ENCODE data around the gene LRMDA. TPM values are rescaled to one million over a fixed set of nuclear protein-coding genes. Genes with fewer than 3 reads are reported as not detected.
A peak's percentile ranks its signal among the peaks of the same experiment; 100 is the strongest.

The LRMDA gene
- total RNA-seq, 2 donors from 2014 or later = 12.2 to 25.4 TPM

DNA sequence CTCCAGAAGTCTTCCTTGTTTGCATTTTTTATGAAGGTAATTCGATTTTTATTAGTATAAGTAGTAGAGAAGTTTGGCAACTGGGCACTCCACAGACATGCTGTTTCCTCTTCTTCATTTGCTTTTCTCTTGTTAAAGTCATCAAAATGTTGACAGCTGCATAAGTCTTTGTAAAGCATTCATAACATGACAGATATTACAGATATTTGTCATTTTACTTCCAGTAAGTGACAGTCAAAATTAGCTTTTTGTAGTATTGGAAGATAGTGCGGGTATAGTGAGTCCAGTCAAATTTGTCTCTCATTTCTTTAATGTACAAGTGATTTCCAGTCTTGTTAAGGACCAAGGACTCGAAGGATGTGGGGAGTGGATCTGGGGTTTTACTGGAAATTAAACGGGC, 247.1 kb downstream of the LRMDA start:
- intact Hi-C loops (cut with DNase I) = no loop called here
- ATAC-seq (no peak), DNase-seq (no peak)
- H3K4me3 ChIP-seq = no peak overlapping the region
- no peak overlapping the region for H3K27ac ChIP-seq
- TF ChIP-seq, protein P1, sequence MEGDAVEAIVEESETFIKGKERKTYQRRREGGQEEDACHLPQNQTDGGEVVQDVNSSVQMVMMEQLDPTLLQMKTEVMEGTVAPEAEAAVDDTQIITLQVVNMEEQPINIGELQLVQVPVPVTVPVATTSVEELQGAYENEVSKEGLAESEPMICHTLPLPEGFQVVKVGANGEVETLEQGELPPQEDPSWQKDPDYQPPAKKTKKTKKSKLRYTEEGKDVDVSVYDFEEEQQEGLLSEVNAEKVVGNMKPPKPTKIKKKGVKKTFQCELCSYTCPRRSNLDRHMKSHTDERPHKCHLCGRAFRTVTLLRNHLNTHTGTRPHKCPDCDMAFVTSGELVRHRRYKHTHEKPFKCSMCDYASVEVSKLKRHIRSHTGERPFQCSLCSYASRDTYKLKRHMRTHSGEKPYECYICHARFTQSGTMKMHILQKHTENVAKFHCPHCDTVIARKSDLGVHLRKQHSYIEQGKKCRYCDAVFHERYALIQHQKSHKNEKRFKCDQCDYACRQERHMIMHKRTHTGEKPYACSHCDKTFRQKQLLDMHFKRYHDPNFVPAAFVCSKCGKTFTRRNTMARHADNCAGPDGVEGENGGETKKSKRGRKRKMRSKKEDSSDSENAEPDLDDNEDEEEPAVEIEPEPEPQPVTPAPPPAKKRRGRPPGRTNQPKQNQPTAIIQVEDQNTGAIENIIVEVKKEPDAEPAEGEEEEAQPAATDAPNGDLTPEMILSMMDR (IDR thresholded peaks at IDR 0.05) = no peak
- TF ChIP-seq POLR2A (IDR thresholded peaks at IDR 0.05) = no peak
- no peaks in the 10 kb centered on the region for H3K36me3 ChIP-seq (replicated peaks in 1 of 2; ENCODE audit: insufficient read depth in 1 of 2, low read depth in 2 of 2)
- H3K9me3 ChIP-seq = no peaks in the 10 kb centered on the region
- H3K4me1 ChIP-seq = no peaks in the 10 kb centered on the region
- H3K27me3 ChIP-seq = no peaks in the 10 kb centered on the region
- WGBS, 2 donors = 88 to 93% methylated on average over 4 of the region's 4 CpGs

DNA sequence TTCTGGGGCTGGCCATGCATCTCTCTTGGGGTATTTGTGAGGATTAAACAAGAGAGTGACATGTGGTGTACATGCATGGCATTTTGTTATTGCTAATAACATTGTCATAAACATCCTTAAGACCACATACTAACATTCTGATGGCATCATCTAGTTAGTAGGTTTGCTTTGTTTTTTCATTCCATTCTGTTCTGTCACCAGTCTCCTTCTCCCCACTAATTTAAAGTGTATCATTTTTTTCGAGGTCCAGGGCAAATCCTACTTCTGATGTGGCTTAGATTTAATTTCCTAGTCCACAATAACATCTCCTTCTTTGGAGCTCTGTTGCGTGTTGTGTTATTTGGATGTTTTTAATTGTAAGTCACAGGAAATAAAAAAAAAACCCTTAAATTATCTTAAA, 248.1 kb downstream of the LRMDA start:
- TF ChIP-seq POLR2A (IDR thresholded peaks at IDR 0.05) = no peak
- TF ChIP-seq, protein P1 (IDR thresholded peaks at IDR 0.05) = no peak
- Histone ChIP-seq H3K9me3 (no peaks in the 10 kb centered on the region), H3K4me3 (no peak overlapping the region), H3K4me1 (no peaks in the 10 kb centered on the region), H3K27me3 (no peaks in the 10 kb centered on the region), H3K36me3 (replicated peaks in 1 of 2; ENCODE audit: insufficient read depth in 1 of 2, low read depth in 2 of 2) (no peaks in the 10 kb centered on the region), H3K27ac (no peak overlapping the region)
- DNase-seq (no peak), ATAC-seq (no peak)
- WGBS, 2 donors = 83 to 86% methylated on average over 2 of the region's 2 CpGs
- intact Hi-C loops (cut with DNase I) = no loop called here

DNA sequence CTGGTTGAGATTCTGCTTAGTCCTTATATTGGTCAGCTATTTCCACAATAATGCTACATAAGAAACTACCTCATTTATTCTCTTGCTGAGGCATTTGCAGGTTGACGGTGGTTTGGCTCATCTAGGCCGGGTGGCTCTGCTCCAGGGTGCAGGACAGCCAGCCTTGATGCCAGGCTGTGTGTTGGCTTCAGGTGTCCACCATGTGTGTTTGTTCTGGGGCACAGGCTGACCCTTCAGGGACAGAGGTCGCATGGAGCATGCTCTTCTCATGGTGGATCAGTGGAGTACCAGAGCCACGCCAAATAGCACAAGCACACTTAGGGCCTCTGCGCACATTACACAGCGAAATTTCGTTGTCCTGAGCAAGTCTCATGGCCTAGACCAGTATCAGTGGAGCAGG, 249.9 kb downstream of the LRMDA start:
- Histone ChIP-seq H3K36me3 (replicated peaks in 1 of 2; ENCODE audit: insufficient read depth in 1 of 2, low read depth in 2 of 2) (no peaks in the 10 kb centered on the region), H3K27ac (no peak overlapping the region), H3K4me3 (no peak overlapping the region), H3K4me1 (peaks cover 4% of the 10 kb centered on the region), H3K27me3 (no peaks in the 10 kb centered on the region), H3K9me3 (no peaks in the 10 kb centered on the region)
- ATAC-seq (no peak), DNase-seq (no peak)
- TF ChIP-seq, protein P1 (IDR thresholded peaks at IDR 0.05) = no peak
- TF ChIP-seq POLR2A (IDR thresholded peaks at IDR 0.05) = no peak
- WGBS, 2 donors = 84 to 91% methylated on average over 7 of the region's 7 CpGs
- intact Hi-C loops (cut with DNase I) = no loop called here

DNA sequence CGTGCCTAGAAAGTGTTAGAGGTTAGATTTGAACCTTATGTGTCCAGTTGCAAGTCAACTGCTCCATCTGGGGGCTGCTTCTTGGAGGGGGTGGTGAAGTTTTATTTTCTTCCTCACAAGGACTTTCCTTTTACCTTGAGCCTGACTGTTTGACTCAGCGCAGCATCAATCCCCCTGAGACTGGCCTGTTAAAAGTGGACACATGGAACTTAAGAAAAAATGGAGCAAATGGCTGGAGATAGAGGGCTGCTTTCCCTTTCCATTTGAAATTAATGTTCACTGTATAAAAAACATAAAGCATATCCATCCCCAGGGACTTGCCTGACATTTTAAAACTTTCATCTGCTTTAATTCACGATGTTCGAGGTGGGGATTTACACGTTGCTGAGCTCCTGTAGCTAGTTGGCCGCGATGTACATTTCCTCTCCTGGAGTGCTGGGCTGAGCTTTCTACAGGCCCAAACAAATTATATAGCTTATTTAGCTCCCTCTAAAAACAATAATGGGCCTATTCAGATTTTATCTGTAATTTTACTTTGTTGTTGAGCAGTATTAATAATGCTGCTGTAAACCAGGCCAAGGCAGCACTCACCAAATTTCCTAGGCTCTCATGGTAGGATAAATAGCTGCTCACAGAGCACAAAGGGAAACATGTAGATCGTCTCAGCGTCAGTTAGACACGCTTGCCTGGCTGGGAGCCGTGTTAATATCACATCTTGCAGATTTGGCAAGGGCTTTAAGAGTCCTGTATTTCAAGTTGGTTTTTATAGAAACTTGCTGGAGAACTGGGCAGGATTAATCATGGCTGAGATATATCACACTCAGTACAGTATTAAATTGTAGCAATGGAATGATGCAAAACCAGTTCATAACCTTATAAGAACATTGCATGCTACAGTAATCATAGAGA, 251.5 kb downstream of the LRMDA start:
- Histone ChIP-seq H3K36me3 (replicated peaks in 1 of 2; ENCODE audit: insufficient read depth in 1 of 2, low read depth in 2 of 2) (no peaks in the 10 kb centered on the region), H3K4me1 (peaks cover 4% of the 10 kb centered on the region), H3K4me3 (no peak overlapping the region), H3K9me3 (no peaks in the 10 kb centered on the region), H3K27me3 (no peaks in the 10 kb centered on the region), H3K27ac (no peak overlapping the region)
- TF ChIP-seq POLR2A (IDR thresholded peaks at IDR 0.05) = no peak
- TF ChIP-seq, protein P1 (IDR thresholded peaks at IDR 0.05) = no peak
- 76 to 85% methylated on average over 11 of the region's 11 CpGs for WGBS, 2 donors
- intact Hi-C loops (cut with DNase I) = no loop called here
- ATAC-seq (no peak), DNase-seq (peak in 1 of 4 donors; percentile 33)

DNA sequence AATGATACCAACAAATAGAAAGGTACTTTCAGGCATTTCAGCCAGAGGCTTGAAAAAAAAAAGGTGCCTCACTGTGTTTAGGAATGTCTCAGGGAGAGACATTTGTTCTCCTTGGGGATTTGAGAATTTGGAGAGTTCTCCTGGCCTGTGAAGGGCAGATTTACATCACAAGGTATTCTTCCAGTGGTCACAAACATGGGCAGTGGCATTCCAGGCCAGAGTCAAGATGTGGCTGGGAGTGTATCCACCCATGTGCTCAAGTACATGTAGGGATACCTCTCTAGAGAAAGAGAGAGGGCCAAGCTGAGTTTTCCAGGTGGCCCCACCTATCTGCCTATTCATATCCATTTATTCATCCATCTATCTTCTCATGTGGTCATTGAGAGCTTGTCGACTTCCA, 253.8 kb downstream of the LRMDA start:
- no peak overlapping the region for H3K27ac ChIP-seq
- H3K4me1 ChIP-seq = peaks cover 13% of the 10 kb centered on the region
- 83 to 90% methylated on average over 1 of the region's 1 CpG for WGBS, 2 donors
- TF ChIP-seq, protein P1 (IDR thresholded peaks at IDR 0.05) = no peak
- TF ChIP-seq POLR2A (IDR thresholded peaks at IDR 0.05) = no peak
- no peak for DNase-seq
- H3K27me3 ChIP-seq = no peaks in the 10 kb centered on the region
- intact Hi-C loops (cut with DNase I) = no loop called here
- no peak for ATAC-seq
- no peaks in the 10 kb centered on the region for H3K9me3 ChIP-seq
- H3K36me3 ChIP-seq (replicated peaks in 1 of 2; ENCODE audit: insufficient read depth in 1 of 2, low read depth in 2 of 2) = no peaks in the 10 kb centered on the region
- no peak overlapping the region for H3K4me3 ChIP-seq

Data from body of pancreas (tissue), 4 donors.